PC-3 (cell line): ENCODE data around the gene NPTX2.

Source experiments
- EZH2phosphoT487 ChIP-seq: fragments of 300-600 bp; sonication (generic); IDR thresholded peaks from 2 replicates; pipeline ENCODE4 v1.6.1; 2018; ENCODE audit warnings: mild to moderate bottlenecking, antibody characterized with exemption, low read length, borderline replicate concordance
- TF ChIP-seq, protein P1 (sequence below): fragments of 300-600 bp; sonication (generic); conservative IDR thresholded peaks from 2 replicates; pipeline ENCODE4 v1.5.1; 2017; ENCODE audit warnings: antibody characterized with exemption, low read depth, mild to moderate bottlenecking, low read length

DNA sequence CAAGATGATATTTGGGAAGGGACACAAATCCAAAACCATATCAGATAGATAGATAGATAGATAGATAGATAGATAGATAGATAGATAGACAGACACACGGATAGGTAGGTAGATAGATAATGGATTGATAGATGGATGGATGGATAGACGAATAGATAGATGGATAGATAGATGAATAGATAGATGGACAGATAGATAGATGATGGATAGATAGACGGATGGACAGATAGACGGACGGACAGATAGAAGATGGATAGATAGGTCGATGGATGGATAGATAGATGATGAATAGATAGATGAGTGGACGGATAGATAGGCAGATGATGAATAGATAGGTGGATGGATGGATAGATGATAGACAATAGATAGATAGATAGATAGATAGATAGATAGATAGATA, 39.8 kb downstream of the NPTX2 start:
- TF ChIP-seq, protein P1, sequence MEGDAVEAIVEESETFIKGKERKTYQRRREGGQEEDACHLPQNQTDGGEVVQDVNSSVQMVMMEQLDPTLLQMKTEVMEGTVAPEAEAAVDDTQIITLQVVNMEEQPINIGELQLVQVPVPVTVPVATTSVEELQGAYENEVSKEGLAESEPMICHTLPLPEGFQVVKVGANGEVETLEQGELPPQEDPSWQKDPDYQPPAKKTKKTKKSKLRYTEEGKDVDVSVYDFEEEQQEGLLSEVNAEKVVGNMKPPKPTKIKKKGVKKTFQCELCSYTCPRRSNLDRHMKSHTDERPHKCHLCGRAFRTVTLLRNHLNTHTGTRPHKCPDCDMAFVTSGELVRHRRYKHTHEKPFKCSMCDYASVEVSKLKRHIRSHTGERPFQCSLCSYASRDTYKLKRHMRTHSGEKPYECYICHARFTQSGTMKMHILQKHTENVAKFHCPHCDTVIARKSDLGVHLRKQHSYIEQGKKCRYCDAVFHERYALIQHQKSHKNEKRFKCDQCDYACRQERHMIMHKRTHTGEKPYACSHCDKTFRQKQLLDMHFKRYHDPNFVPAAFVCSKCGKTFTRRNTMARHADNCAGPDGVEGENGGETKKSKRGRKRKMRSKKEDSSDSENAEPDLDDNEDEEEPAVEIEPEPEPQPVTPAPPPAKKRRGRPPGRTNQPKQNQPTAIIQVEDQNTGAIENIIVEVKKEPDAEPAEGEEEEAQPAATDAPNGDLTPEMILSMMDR: no peak
- no peak for TF ChIP-seq EZH2phosphoT487
